ENCODE measurements around the gene KRTAP2-2.
"Not testable (repeated sequence)": the region's sequence is repeated elsewhere in the genome, so short reads cannot be mapped to it uniquely, and the experiment has no call there.

Gene KRTAP2-2, protein sequence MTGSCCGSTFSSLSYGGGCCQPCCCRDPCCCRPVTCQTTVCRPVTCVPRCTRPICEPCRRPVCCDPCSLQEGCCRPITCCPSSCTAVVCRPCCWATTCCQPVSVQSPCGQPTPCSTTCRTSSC

DNA sequence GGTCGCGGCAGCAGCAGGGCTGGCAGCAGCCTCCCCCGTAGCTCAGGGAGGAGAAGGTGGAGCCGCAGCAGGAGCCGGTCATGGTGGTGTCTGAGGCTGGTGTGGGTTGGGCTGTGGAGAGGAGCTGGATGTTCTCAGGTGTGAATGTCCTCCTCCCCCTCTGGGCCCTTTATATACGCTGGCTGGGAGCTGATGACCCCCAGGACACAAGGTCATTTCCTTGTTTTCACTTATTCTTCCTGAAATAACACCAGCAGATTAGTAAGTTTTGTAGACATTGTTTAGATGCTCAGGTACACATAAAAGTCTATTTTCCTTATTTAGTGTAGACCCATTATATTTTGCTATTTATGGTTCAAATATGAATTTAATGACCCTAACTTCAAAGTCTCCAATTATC is at the start of gene KRTAP2-2:
KRTAP2-2 (minus strand) TSS at position 101 of the 400 bp plus-strand sequence; CDS start at position 82, 19 bp downstream.
- not testable (repeated sequence) for DNase-seq

DNA sequence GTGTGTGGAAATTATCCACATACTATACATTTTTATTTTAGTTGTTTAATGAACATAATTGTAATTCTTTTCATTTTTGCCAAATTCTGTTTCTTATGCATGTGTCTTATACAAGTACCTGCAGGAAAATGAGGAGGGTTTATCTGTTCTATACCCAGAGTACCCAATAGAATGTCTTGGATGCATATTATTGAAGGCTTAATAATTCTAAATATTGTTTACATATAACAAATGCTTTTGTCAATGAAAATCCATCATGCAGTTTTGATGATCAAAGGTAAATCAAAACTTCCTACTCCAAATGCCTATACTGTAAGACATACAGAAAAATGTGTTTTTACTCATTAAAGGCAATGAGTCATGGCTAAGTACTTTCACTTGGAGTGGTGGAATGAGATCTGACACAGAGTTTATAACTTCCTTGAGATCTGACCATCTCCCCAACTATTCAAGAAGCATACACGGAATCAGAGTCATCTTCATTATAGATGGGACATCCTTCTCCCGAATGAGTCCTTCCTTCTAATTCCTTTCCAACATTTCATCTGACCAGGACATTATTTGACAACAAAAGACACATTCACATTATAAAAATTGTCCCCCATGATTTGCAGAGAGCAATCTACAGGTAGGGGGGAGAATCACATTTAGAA is 49.5 kb upstream of the KRTAP2-2 start:
- DNase-seq: not testable (repeated sequence)

DNA sequence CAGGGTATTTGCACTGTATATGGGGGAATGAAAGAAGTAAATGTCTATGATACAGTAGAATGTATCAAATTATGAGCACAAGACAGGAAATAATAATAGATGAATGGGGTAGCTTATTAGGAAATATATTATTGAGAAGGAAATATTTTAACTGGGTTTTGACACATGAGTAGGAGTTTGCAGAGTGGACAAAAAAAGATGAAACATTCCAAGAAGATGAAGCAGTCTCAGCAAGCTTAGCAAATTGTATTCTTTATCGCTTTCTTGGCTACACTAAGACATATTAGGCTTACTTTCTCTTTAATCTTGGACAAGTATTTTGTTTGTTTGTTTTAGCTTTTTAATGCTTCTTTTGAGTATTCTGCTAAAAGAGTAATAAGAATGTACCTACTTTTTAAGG is 48.9 kb upstream of the KRTAP2-2 start:
- DNase-seq: no peak

DNA sequence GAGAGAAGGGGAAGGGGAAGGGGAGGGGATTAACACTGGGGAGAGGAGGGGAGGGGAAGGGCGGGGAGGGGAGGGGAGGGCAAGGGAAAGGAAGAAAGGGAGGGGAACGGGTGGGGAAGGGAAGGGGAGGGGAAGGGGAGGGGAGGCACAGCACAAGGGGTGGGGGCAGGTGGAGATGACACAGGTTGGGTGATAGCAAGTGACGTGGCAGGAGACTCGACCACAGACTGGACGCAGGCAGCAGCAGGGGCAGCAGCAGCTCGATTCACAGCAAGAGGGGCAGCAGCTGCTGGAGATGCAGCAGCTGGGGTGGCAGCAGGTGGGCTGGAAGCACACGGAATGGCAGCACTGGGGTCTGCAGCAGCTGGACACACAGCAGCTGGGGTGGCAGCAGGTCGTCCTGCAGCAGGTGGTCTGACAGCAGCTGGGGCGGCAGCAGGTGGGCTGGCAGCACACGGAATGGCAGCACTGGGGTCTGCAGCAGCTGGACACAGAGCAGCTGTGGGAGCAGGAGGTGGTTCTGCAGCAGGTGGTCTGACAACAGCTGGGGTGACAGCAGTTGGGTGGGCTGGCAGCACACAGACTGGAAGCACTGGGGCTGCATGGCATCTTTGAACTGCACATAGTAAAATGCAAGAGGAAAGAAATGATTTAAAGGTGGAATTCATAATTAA is 46.7 kb upstream of the KRTAP2-2 start, which contains the start of gene KRTAP4-16:
KRTAP4-16 (minus strand) TSS at position 624 of the 674 bp plus-strand sequence; CDS start at position 624, 0 bp downstream.
- DNase-seq: no peak

DNA sequence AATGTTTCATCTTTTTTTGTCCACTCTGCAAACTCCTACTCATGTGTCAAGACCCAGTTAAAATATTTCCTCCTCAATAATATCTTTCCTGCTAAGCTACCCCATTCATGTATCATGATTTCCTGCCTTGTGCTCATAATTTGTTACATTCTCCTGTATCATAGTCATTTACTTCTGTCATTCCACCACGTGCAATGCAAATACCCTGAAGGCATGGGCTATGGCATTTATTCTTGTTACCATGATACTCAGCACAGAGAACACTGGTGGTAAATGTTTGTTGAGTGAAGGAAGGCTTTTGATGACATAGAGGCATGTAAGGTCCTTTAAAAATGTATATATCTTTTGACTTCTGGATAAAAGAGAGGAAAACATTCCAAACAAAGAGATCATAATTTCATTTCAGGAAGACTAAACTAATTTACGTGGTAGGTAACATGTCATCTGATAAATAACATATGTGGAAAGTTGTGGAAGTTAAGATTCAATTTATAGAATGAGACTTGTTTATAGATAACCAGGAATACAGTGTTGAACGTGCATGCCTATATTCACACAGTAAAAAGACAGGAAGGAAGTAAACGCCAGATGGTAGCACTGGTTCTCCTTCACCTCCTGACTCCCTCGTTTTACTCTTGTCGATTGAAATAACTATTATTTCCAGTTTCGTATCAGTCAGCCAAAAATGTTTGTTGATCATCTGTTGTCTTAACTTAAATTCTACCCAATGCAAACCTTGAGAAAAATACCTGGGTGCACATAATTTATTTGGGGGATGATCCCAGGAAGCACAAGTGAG is 44.9 kb upstream of the KRTAP2-2 start:
- DNase-seq: not testable (repeated sequence)

DNA sequence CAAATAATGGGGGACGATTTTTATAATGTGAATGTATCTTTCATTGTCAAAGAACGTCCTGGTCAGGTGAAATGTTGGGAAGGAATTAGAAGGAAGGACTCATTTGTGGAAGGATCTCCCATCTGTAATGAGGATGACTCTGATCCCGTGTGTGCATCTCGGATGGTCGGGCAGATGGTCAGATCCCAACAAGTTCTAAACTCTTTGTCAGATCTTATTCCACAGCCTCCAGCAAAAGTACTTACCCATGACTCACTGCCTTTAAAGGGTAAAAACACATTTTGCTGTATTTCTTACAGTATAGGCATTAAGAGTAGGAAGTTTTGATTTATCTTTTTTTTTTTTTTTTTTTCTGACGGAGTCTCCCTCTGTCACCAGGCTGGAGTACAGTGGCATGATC is 43.5 kb upstream of the KRTAP2-2 start:
- DNase-seq: no peak

DNA sequence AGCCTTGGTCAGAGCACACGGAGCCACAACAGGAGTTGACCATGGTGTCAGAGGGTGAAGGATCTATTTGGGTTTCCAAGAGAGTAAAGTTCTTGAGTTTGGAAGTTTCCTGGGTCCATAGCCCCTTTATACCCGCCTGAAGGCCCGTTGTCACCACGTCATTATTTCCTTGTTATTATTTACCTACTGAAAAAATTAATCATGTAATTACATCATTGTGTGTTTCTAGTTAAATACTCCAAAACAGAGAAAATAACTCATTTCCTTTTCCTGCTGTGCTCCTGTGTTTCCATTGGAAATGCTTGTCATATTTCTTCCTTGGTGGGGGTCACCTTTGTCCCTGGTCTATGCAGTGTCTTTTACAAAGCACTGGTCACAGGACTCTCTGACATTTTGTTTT is 43.0 kb upstream of the KRTAP2-2 start, which contains the start of gene KRTAP4-8:
KRTAP4-8 (minus strand) TSS at position 101 of the 400 bp plus-strand sequence; CDS start at position 43, 58 bp downstream.
- DNase-seq: no peak

DNA sequence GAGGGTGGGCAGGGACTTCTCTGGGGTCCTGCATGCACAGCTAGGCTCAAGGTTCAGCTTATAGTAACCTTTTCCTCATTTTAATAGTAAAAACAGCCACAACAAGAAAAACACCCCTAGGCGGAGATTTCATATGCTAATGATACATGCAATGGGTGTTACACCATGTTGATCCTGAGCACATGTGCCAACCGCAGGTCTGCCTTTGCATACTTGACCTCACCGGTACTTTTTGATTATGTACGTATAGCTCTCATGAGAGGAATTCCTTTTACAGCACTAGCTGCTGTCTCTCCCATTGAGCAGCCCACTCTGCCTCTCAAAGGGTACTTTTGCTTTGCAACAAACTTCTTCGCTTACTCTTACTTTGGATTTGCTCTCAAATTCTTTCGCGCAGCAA is 41.0 kb upstream of the KRTAP2-2 start:
- no peak for DNase-seq

DNA sequence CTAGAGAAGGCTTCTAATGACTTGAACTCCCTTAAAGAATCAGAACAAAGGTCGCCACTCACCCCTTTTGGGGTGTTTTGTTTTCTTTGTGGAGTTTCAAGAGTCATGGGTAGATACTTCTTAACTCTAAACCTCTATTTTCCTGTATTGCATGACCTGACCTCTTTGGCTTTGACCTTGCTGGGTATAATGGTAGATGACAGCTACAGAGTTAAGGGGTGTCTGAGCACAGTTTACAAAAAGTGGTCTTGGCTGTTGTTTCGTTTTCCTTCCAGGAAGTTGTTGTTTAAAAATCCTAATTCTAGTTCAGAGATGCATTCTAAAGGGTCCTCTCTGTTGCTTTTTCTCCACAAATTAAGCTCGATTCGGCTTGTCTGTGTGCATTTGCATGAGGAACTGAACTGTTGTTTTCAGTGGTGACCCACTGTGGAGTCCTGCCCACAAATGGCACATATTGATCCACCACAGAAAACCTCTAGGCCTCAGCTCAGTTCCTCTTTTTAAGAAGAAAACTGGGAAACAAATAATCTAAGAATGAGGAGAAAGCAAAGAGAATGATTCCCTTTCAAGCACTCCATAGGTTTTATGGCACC is 33.8 kb upstream of the KRTAP2-2 start:
- DNase-seq: not testable (repeated sequence)

DNA sequence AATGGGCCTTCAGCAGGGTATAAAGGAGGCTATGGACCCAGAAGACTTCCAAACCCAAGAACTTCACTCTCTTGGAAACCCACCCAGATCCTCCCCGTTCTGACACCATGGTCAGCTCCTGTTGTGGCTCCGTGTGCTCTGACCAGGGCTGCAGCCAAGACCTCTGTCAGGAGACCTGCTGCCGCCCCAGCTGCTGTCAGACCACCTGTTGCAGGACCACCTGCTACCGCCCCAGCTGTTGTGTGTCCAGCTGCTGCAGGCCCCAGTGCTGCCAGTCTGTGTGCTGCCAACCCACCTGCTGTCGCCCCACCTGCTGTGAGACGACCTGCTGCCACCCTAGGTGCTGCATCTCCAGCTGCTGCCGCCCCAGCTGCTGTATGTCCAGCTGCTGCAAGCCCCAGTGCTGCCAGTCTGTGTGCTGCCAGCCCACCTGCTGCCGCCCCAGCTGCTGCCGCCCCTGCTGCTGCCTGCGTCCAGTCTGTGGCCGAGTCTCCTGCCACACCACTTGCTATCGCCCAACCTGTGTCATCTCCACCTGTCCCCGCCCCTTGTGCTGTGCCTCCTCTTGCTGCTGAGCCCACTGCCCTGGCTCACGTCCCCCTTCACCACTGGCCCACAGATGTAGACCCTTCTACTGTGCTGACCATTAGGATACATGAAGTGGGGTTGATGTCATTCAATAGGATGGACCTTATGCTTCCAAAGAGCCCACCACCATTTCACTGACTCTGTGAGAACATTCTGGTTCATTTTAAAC is 29.2 kb upstream of the KRTAP2-2 start, which contains the start of gene KRTAP4-7:
KRTAP4-7 (plus strand) TSS at position 51 of the 757 bp plus-strand sequence; CDS start at position 108, 57 bp downstream.
- not testable (repeated sequence) for DNase-seq

DNA sequence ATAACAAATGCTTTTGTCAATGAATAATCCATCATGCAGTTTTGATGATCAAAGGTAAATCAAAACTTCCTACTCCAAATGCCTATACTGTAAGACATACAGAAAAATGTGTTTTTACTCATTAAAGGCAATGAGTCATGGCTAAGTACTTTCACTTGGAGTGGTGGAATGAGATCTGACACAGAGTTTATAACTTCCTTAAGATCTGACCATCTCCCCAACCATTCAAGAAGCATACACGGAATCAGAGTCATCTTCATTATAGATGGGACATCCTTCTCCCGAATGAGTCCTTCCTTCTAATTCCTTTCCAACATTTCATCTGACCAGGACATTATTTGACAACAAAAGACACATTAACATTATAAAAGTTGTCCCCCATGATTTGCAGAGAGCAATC is 28.4 kb upstream of the KRTAP2-2 start:
- DNase-seq: not testable (repeated sequence)

DNA sequence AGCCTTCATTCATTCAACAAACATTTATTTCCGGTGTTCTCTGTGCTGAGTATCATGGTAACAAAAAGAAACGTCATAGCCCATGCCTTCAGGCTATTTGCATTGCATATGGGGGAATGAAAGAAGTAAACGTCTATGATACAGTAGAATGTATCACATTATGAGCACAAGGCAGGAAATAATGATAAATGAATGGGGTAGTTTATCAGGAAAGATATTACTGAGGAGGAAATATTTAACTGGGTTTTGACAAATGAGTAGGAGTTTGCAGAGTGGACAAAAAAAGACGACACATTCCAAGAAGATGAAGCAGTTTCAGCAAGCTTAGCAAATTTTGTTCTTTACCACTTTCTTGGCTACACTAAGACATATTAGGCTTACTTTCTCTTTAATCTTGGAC is 27.6 kb upstream of the KRTAP2-2 start:
- DNase-seq: no peak

DNA sequence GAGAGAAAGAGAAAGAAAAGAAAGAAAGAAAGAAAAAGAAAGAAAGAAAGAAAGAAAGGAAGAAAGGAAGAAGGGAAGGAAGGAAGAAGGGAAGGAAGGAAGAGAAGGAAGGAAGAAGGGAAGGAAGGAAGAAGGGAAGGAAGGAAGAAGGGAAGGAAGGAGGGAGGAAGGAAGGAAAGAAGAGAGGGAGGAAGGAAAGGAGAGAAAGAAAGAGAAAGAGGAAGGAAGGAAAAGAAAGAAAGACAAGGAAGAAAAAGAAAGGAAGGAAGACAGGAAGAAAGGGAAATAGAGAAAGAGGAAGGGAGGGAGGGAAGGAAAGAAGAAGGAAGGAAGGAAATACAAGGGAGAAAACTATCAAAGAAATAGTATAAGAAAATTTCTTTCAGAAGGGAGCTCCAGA is 21.8 kb upstream of the KRTAP2-2 start:
- DNase-seq: no peak

DNA sequence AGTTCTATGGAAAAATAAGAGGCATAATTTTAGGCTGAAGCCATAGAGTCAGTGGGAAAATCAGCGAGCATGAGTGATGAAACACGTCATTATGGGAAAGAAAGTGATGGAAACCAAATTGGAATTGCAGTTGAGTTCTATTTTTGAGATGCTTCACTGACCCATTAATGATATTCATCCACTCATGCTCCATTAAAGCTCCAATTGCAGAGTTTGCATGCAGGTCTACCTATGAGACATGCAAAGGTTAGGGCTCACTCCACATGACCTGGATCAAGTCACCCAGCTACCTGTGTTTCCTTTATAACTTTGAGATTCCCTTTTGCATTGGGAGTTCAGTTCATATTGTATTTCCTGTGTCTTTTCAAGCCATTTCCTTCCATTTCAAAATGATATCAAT is 18.6 kb upstream of the KRTAP2-2 start:
- no peak for DNase-seq

DNA sequence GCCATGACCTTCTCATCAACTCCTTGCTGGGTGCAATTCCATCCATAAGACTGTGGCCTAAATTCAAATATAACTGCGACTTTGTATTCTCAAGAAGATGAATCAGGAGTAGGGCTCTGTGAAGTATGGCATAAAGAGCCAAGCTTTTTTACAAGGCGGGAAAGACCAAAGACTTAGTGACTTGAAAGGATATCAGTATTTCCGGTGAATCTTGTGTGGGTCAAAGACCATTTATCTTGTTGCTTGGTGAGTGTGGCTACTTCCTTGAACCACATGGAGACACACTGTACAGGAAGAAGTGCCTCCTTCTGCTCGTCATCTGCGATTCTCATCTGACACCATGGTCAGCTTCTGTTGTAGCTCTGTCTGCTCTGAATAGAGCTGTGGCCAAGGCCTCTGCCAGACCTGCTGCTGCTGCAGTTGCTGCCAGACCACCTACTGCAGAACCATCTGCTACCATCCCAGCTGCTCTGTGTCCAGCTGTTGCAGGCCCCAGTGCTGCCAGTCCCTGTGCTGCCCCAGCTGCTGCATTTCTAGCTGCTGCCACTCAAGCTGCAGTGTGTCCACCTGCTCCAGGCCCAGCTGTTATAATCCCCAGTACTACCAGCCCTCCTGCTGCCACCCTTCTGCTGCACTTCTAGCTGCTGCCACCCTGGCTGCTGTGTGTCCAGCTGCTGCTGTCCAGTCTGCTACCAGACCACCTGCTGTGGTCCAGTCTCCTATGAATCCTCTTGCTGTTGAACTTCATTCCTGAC is 16.8 kb upstream of the KRTAP2-2 start:
- no peak for DNase-seq

DNA sequence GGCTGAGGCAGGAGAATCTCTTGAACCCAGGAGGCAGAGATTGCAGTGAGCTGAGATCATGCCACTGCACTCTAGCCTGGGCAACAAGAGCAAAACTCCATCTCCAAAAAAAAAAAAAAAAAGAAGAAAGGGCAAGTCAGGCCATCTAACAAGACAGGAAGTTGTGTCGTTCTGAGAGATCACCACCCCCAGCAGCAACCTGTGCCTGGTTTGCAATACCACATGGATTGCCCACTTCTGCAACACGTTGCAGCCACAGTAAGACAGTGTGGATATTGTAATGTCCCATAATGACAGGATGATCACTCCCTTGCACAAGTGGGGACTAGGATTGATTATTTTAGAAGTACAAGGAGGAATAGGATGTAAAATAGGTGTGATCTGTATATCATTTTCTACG is 14.0 kb upstream of the KRTAP2-2 start:
- no peak for DNase-seq

DNA sequence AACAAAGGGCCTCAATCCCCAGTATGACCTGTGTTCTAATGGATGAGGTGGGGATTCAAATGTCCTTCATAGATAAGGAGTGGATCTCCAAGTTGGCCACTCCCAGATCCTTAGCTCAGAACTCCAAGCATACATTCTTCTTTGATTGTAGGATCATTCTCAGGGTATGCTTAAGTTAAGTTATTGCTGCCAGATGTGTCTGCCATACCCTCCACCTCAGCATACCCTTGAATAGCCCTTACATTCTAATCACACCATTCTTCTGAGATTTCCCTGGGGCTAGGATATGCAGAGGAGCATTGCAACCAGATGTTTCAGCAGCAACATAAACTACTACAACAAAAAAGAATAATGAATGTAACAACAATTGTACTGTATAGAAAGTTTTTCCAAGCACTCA is 12.3 kb upstream of the KRTAP2-2 start:
- DNase-seq: no peak

DNA sequence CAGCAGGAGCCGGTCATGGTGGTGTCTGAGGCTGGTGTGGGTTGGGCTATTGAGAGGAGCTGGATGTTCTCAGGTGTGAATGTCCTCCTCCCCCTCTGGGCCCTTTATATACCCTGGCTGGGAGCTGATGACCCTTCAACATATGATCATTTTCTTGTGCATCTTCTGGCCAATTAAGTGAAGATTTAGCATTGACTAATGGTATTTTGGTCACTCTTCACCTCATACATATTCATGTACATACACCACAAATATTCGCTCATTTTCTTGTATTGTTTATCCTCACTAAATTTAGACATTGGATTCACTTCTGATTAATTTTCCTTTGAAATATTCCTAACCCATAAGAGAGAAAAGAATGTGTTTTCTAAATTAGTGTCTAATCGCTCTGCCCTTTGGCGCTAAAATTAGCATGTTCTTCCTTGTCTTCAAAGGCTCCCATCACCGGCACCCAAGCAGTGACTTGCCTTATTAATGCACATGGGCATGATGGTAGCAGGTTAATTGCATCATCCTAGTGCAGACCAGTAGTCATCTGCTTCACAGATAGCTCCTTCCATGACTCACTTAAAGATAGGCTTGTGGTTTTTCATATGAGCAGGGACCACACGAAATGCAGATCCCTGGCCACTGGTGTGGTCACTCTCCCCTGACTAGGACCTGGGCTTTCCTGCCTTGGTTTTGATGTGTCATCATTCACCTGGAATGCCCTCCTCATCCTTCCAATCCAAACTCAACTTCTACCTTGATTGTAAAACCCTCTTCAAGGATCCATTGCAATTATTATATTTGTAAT is 11.0 kb upstream of the KRTAP2-2 start, which contains the start of gene KRTAP2-4:
KRTAP2-4 (minus strand) TSS at position 51 of the 796 bp plus-strand sequence; CDS start at position 17, 34 bp downstream.
- no peak for DNase-seq

DNA sequence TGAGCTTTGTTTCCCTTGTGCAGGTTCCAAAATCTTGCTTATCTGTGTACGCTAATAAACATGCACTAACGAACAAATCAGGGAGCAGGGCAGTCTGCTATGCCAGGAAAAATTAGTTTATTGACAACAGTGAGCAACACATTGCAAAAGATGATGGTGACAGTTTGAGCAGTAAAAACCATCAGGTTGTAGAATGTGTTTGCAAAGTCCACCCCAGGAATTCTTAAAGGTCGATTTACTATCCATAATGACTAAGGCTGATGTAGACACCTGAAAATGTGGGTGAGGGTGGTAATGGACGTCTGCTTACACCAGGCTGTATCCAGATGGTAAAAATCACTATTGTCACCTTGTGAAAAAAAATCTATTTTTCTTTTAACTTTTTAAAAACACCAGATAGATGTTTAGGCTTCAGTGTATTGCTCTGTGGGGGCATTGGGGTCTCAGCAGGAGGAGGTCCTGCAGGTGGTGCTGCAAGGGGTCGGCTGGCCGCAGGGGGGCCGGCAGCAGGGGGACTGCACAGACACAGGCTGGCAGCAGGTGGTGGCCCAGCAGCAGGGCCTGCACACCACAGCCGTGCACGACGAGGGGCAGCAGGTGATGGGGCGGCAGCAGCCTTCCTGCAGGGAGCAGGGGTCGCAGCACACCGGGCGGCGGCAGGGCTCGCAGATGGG is 10.1 kb upstream of the KRTAP2-2 start:
- DNase-seq: not testable (repeated sequence)
